T-helper 9 cell (primary cell): ENCODE measurements around the gene FANK1.

Experiments
- DNase-seq: peaks from one replicate; pipeline ENCODE4 v3.0.0-alpha.2; 2020

The FANK1 gene

DNA sequence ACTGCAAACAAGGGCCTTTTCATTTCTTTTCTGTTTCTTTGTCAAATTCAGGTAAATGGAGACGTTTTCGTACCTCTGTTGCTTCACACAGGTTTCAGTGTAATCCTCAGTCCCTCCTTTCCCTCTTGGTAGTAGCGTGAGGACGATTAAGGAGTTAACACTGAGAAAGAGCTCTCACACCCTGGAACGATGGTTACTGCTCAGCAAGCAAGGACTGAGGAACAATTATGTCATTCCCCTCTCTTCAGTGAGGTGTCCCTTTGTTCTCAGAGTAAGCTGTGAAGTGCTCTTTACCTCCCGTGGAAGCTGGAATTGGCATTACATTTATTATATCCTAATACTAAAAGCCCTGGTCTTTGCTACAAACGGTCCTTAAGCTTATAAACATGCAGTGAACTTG, 95.9 kb downstream of the FANK1 start:
- no peak for DNase-seq

DNA sequence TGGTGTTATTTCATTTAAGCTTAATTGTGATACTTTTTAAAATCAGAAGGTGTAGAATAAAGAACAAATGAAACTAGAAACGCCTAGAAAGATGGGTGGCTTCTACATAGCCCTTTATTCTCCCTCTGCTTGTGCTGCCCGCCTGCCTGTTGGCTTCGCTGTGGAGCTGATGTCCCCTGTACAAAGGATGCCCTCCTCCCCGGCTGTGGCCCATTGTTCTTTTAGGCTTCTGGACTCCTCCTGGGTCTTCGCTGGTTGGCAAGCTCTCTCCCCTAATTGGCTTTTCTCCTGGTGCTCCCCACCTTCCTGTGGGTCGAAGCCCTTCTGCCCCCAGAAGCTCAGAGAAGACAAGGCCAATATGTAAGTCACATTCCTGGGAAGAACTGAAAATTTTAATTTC, 98.2 kb downstream of the FANK1 start:
- no peak for DNase-seq

DNA sequence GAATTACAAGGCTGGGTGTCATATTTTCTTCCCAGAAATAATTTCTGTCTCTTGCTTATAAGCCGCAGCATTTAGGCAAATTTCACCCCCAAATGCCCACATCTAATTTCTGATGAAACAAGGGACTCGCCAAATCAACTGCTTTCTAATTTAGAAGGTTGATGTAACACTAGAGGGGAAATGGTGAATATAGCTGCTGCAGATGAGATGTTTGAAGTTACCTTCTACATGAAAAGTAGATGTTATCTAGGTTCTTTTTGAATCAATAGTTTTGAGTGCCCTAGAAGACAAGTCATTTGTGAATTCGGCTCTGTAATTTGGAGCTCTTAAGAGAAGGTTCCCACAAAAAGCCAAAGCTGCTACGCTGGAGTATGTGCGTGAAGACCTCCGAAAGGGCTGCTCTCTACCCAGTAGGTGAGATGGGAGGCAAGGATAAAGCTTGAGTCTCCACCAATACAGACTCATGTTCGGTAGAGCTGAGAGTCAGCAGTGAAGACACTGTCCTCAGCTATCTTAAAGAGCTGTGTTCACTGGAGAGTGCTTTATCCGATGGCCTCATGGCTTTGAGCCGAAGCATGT, 99.5 kb downstream of the FANK1 start:
- no peak for DNase-seq

DNA sequence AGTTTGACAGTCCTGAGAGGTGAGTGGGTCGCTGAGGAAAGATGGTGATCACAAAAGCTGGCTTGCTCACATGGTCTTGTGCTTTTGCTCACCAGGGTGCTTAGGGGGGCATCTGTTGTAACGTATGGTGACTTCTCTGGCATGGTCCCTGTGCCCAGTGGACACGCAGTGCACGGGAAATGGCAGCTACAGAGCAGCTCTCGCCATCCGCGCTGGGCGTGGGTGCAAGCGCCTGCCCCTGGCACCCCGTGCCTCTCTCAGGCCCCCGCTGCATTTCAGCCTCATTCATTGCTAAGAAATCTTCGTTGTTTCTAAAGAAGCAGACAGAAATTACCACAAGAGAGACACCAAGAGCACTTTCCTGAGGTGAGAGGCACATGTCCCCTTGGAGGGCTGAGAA, 101.2 kb downstream of the FANK1 start:
- DNase-seq, result no peak

DNA sequence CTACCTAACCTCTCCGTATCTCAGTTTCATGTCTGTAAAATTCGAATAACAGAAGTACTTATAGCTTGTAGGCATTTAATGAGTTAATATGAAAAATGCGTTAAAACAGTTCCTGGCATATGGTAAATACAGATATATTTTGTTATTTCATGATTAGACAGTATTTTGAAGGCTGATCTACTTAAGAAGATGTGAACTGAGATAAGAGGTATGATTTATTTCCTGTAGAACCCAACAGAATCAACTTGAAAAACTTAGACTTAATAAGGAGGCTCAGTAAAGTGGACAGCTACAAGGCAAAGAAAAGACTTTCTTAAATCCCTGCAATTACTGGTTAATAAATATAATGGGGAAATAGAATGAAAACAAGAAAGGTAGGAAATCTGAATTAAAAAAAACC, 103.3 kb downstream of the FANK1 start:
- DNase-seq, result no peak

DNA sequence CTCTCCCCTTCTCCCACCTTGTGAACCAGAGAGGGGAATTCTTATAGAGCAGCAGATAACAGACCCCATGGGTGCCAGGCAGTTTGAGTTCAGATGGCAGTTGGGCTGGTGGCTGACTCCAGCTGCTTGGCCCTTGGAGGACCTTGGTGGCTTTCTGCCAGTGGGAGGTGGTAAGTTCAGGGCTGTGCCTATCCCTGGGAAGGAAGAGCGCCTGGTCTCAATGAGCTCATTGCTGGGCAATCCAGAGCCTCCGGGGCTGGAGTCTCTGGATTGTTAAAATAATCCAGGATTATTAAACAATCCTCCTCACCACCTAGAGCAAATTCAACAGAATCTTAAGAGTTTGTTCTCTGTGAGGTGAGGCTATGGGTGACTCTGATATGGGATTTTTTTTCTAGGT, 105.2 kb downstream of the FANK1 start:
- DNase-seq, result no peak

DNA sequence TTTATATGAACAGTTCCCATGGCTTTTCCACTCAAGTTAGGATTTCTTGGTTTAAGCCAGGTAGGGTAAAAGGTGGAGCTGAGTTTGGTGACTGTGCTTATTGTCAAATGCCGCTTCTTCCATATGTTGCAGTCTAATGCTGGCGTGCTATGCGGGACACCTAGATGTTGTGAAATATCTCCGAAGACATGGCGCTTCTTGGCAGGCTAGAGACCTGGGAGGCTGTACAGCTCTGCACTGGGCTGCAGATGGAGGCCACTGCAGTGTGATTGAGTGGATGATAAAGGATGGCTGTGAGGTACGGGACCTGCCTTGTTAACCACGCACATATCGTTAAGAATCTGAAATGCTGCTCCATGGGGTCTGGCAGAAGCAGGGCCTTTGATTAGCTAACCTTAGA, 108.4 kb downstream of the FANK1 start:
- no peak for DNase-seq

DNA sequence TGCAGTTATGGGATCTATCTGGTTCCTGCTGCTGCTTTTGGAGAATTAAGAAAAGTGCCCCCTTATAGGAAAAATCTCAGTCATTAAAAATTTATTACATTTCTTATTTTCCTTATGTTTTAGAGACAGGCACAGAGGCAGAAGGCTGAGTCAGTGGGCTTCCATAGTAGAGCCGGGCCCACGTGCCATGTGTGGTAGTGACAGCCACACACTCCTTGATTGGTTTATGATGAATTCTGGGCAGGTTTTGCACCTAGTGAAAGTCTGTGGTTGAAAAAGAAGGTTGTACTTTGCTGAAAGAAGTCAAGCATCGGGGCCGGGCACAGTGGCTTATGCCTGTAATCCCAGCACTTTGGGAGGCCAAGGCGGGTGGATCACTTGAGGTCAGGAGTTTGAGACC, 109.9 kb downstream of the FANK1 start:
- DNase-seq, result no peak

DNA sequence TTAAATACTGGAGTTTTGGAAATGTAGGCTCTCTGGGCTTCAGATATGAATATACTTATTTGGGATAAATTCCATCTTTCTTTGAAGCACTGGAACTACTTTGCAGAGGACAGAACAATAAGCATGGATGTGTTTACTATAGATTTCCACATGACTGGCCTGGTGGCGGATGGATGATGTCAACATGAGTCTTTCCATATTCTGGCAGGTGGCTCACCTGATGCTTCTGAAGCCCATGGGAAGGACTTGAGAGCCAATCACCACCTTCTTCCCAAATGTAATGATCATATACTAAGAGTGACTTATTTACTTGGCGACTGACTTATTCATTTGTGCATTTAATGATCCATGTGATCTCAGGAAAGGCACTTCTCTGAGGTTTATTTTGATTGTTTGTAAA, 110.5 kb downstream of the FANK1 start:
- no peak for DNase-seq

DNA sequence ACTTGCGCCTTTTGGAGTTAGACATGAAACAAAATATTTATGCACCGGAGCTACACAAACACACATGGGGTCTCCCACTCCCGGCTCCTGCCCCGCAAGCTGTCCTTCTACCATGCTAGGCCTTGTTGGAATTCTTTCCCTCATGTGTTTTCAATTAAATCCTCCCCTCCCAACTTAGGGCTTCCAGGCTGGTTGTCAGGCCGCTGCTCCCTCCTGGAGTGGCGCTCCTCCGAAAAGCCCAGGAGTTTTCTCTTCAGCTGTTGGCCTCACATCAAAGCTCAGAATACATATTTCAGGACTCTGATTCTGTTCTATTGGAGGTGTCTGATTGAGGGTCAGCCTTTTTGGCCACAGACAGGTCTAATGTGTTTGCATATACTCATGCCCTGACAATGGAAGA, 113.3 kb downstream of the FANK1 start:
- no peak for DNase-seq

DNA sequence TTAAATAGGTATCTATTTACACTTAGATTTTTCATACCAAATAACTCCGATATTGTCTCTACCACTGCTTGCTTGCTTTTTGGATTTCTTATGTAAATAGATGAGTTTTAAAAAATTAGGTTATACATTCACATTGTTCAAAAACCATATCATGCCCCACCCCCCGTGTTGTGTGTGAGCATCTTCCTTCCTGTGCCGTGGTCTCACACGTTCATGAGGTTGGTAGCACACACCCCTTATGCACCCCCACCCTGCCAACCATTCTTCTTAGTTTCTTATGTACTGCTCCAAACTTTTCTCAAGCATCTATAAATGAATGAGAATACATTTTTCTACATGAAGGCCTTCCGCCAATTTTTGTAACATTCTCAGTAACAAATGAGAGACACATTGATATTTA, 115.6 kb downstream of the FANK1 start:
- no peak for DNase-seq

DNA sequence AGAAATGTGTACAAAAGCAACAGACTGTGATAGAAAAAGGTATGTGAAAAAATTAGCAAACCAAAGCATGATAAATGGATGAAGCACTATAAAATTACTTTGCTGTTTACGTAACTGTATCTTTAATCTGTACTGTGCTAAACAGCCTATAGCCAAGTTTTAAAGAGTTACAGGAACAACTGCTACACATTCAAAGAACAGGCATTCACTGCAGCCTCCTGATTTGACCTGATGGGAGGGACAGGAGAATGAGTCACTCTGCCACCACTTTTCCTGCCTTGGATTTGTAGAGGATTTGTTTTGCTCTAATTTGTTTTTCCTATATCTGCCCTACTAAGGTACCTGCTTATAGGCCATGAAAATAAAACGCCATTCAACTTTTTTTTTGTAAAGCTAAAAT, 116.1 kb downstream of the FANK1 start:
- DNase-seq, result no peak

DNA sequence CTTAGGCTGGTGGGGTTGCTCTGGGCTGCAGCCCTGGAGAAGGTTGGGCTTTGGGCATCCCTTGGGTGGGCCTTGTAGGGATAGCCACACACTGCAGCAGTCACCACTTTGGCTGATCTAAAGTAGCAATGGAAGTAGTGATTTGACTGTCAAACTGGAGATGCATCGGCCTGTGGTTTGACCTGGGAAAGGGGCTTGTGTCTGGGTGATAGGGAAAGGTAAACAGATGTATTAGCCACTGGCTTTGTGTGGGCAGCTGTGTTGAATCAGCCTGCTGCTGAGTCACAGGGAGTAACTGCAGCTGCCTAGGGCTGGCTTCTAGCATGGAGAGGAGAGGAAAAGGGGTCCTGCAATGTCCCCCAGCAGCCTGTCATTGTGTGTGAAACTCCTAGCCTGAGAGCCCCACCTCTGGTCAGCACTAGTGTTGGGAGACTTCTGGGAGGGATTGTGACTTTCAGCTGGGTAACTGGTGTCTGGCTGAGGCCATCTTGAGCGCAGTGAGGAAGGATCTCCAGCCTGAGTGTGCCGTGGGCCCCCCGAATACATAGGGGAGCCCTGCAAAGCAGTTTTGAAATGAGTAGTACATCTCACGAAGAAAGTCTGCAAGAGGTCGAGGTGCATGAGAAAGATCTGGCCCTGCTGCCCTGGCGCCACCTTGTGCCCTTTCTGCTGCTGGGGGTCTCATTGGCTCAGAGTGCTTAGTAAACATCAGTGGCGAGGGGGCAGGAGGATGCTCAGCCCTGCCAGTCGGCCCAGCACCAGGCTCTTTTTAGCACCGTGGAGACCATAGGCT, 117.3 kb downstream of the FANK1 start:
- DNase-seq, result no peak

DNA sequence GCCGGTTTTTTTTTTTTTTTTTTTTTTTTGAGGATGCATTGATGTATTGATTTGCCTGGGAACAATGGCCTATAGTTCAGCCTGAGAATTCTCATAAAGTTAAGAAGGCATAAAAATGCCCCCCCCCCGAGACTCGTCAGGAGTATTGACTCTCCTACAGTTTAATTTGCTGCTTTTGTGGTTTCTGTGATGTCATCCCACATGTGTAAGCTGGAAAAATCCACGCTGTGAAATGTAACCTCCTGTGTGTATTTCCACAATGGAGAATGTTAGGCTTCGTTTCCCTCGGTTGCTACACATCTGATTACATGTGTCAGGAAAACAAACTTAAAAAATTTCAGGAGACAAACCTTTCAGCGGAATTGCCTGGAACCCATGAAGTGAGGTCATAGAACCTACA, 117.9 kb downstream of the FANK1 start:
- DNase-seq, result no peak

DNA sequence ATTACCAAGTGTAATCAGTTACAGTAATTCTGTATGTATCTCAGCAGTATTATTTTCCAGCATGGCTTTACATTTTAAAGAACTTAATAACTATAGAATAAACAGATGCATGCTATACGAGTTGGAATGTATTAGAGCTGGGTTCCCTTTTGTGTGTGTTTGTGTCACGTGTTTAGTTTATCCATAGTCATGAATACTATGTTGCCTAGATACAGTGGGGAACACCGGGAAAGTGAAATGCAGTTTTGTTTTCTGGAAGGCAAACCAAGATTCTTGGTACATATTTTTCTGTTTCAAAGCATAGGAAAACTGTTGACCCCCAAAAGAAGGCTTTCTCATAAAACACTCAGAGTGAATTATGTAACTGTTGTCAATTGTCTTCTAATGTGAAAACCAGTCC, 119.0 kb downstream of the FANK1 start:
- no peak for DNase-seq

DNA sequence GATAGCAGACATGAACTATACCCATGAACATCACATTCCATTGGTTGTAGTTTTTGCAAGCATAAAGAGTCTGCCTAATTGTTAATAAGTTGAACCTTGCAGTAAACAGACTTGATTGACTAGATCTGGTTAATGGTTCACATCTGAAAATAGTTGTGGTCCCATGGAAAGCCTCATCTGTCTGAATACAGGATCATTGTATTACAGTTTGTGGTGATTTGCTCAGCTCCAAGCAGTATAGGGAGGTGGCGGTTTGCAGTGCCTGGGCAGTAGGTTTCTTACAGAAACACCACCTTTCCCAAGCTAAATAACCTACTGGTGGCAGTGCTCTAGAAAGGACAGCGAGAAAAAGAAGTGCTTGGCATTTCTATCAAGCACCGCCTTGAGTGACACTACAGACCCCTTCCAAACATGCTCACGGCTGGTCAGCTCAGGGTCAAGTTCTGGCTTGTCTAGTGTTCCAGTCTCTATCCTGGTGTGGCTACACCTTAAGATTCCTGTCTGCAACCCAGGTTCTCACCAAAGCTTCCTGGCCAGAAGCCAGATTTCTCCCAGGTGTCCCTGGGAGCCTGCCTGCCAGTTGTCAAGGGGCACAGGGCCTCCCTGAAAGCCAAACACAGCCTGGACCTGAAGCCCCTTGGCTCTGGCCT, 119.9 kb downstream of the FANK1 start:
- no peak for DNase-seq

DNA sequence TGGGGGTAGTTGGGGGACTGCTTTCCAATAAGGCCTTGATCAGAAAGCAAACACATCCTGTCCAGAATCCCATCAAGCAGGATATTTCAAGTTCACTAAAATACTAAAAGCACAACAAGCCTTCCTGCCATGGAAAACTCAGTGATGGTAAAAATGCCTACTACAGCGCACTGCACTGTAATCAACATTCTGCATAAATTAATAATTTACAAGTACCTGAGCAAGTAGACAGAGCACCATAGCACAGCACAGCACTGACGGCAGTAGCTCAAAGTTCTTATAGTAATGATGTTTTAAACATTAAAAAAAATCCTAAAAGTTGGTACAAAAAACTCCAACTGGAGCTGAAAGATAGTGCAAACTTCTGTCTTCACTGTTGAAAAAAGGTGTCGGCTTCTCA, 120.5 kb downstream of the FANK1 start:
- no peak for DNase-seq

DNA sequence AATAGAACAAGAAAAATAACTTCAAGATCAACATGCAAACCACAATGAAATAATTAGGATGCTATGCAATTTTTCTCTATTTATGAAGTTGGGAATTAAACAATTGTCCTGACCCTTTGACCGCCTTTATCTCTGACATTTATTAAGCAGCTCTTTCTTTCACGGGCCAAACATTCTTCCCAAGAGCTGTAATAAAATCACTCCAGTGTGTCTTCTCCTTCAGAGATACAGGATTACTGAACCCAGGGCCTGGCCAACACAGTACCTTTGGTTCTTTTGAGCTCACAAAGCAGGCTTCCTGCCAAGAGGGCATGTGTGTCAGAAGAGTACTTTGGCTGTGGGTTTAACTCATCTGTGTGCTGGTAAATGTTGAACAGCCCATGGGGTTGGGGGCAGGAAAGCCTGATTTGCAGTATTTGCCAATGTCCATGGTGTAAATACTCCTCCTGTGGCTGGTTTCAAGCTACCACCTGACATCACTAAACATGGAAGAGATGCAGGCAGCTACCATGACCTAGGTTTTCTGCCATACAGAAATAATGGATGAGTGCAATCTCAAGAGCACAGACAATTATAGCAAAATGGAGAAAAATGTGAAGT, 121.7 kb downstream of the FANK1 start:
- DNase-seq, result no peak

DNA sequence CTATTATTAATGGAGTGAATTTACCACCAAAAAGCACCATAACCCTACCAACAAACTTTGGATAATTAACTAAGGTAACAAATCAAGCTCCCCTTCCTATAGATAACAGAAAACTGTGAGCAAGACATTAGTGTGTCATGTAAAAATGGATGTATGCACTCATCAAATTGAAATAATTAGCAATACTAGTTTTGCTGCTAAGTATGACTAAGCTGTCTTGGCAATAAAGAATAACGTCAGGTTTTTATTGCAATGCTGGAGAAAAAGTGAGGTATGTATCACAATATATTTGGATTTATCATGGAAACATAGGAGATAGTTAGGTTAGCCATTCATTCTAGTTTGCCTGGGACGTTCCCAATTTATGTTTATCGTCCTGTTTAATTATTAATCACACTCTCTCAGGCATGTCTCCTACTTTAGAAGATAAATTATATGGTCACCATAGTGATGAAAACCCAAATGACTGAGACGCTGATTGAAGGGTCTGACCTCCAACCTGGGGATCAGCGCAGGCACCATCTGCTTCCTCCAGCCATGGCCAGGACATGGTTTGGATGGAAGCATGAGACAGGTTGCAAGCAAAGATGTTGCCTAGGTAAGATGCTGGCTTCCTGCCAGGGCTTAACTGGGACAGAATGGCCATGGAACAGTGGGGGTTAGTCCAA, 125.6 kb downstream of the FANK1 start:
- no peak for DNase-seq

DNA sequence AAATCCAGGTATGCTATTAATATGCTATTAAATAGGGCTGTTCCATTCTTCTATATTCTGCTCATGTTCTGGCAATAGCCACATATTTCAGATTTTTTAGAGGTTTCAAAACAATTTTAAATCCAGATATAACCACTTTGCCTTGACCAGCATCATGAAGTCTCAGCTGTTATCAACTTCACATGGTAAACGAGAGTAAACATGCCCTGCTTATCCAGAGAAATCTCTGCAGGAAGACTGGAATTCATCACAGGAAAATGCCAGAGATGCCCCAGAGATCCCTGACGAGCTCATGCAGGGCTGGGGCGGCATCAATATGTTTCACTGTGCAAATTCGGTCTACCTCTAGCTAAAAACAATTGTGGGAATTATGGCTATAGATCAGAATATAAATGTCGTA, 126.5 kb downstream of the FANK1 start:
- no peak for DNase-seq

DNA sequence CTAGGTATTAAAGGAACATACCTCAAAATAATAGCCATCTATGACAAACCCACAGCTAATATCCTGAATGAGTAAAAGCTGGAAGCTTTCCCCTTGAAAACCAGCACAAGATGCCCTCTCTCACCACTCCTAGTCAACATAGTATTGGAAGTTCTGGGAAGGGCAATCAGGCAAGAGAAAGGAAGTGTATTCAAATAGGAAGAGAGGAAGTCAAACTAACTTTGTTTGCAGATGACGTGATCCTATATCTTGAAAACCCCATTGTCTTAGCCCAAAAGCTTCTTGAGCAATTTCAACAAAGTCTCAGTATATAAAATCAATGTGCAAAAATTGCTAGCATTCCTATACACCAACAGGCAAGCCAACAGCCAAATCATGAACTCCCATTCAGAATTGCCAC, 131.3 kb downstream of the FANK1 start:
- DNase-seq, result no peak

DNA sequence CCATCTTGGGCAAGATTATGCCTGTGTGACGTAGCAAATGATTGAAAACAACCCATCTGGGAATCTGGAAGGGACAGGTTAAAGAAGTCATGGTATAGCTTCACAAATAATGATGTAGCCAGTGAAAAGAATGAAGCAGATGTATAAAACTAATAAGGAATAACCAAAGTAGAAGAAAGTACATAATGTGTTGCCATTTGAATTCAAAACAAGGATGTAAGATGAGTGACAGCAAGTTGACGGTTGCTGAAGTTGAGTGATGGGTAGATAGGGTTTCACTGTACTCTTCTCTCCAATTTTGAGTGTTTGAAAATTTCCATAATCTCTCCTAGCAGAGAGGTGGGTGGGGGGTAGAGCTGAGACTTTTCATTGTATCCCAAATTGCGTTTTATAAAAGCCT, 133.6 kb downstream of the FANK1 start:
- DNase-seq, result no peak

DNA sequence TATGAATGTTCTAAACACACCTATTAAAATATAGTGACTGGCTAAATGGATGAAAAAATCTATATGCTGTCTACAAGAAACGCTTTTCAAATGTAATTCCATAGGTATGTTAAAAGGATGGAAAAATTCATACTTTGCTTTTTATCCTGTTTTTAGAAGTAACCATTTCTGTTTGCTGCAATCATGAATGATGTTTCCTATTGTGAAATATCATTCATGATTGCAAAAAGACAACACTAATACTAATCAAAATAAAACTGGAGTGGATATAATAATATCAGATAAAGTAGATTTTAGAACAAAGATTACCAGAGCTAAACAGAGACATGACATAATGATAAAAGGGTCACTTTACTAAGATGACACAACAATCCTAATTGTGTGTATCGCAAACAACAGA, 138.2 kb downstream of the FANK1 start:
- no peak for DNase-seq

DNA sequence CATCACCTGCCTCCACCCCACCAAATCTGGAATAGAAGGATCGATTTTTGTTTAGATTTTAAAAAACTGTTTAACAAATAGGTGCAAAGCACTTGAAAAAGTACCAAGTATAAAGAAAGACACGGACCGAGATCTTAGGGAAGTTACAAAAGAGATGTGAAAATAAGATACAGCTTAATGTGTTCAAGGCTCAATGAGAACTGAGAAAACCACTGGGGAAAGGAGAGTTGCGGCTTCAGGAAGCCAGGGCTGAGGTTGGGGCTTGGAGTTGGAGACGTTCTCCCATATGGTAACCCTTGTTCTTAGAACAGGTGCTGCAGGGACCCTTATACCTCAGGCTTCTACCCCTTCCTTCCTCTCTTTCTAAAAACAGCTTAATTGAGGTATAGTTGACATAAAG, 140.2 kb downstream of the FANK1 start:
- no peak for DNase-seq
